Measurements from ENCODE around the gene TMEM181. TPM values are rescaled to one million over a fixed set of nuclear protein-coding genes. Genes with fewer than 3 reads are reported as not detected.

Gene TMEM181
- total and polyA plus RNA-seq, 2 of the 13 experiments (the other 11 are each of a cell fraction or from before 2014, with no cell fraction given) = 59.1 to 108 TPM

DNA sequence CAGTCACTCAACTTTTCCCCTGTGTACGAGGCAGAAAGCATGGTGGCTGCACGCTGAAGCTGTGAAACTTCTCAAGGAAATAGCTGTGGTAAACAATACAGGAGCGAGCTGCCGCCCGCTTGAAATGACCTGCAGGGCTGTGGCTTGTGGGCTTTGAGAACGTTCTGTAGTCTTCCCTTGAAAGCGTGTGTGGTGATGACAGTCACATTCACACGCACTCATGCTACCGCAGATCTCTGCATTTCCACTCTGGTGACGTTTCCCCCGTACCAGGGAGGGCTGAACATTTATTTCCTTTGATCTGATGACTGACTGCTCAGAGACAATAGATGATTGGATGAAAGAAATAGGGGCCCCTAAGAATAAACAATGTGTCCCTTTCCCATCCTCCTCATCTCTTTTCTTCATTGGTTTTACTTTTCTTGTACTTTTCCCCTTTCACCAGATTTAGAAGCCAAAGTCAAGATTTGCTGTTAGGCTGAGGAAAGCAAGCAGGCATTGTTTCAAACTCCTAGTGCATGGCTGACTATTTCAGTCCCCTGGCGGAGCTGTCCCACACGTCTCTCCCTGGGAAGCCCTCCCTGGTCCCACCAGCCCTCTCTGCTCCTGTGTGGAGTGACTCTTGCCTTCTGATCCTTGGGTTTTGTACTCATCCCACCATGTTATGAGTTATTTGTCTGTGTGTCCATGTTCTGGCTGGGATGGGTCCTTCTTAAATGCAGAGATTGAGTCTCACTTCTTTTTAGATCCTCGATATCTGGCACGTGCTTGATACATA, 93.9 kb downstream of the TMEM181 start (continued):
- TF ChIP-seq, protein P1, sequence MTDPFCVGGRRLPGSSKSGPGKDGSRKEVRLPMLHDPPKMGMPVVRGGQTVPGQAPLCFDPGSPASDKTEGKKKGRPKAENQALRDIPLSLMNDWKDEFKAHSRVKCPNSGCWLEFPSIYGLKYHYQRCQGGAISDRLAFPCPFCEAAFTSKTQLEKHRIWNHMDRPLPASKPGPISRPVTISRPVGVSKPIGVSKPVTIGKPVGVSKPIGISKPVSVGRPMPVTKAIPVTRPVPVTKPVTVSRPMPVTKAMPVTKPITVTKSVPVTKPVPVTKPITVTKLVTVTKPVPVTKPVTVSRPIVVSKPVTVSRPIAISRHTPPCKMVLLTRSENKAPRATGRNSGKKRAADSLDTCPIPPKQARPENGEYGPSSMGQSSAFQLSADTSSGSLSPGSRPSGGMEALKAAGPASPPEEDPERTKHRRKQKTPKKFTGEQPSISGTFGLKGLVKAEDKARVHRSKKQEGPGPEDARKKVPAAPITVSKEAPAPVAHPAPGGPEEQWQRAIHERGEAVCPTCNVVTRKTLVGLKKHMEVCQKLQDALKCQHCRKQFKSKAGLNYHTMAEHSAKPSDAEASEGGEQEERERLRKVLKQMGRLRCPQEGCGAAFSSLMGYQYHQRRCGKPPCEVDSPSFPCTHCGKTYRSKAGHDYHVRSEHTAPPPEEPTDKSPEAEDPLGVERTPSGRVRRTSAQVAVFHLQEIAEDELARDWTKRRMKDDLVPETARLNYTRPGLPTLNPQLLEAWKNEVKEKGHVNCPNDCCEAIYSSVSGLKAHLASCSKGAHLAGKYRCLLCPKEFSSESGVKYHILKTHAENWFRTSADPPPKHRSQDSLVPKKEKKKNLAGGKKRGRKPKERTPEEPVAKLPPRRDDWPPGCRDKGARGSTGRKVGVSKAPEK (CRISPR knock-in tag; IDR thresholded peaks at IDR 0.05; ENCODE audit: borderline replicate concordance) = no peak
- TF ChIP-seq NR2F1 (CRISPR knock-in tag; IDR thresholded peaks at IDR 0.05) (no peak), ZNF670 (CRISPR knock-in tag; IDR thresholded peaks at IDR 0.05; ENCODE audit: borderline replicate concordance) (no peak)
- TF ChIP-seq, protein P2, sequence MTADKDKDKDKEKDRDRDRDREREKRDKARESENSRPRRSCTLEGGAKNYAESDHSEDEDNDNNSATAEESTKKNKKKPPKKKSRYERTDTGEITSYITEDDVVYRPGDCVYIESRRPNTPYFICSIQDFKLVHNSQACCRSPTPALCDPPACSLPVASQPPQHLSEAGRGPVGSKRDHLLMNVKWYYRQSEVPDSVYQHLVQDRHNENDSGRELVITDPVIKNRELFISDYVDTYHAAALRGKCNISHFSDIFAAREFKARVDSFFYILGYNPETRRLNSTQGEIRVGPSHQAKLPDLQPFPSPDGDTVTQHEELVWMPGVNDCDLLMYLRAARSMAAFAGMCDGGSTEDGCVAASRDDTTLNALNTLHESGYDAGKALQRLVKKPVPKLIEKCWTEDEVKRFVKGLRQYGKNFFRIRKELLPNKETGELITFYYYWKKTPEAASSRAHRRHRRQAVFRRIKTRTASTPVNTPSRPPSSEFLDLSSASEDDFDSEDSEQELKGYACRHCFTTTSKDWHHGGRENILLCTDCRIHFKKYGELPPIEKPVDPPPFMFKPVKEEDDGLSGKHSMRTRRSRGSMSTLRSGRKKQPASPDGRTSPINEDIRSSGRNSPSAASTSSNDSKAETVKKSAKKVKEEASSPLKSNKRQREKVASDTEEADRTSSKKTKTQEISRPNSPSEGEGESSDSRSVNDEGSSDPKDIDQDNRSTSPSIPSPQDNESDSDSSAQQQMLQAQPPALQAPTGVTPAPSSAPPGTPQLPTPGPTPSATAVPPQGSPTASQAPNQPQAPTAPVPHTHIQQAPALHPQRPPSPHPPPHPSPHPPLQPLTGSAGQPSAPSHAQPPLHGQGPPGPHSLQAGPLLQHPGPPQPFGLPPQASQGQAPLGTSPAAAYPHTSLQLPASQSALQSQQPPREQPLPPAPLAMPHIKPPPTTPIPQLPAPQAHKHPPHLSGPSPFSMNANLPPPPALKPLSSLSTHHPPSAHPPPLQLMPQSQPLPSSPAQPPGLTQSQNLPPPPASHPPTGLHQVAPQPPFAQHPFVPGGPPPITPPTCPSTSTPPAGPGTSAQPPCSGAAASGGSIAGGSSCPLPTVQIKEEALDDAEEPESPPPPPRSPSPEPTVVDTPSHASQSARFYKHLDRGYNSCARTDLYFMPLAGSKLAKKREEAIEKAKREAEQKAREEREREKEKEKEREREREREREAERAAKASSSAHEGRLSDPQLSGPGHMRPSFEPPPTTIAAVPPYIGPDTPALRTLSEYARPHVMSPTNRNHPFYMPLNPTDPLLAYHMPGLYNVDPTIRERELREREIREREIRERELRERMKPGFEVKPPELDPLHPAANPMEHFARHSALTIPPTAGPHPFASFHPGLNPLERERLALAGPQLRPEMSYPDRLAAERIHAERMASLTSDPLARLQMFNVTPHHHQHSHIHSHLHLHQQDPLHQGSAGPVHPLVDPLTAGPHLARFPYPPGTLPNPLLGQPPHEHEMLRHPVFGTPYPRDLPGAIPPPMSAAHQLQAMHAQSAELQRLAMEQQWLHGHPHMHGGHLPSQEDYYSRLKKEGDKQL (CRISPR knock-in tag; IDR thresholded peaks at IDR 0.05; ENCODE audit: low read depth) = no peak

Measured in HepG2 (cell line).